B cell (primary cell): Measurements from ENCODE around the gene URGCP.

Experiments
- EZH2 ChIP-seq: IDR thresholded peaks from 2 replicates; pipeline ENCODE4 v1.6.1; 2012; ENCODE audit warnings: borderline replicate concordance, low read depth, mild to moderate bottlenecking, moderate library complexity, low read length; ENCODE audit not compliant: insufficient read depth, poor library complexity, severe bottlenecking
- TF ChIP-seq, protein P1 (sequence below): fragments of 200-600 bp; IDR thresholded peaks from one replicate; pipeline ENCODE4 v1.8.0; 2022; ENCODE audit warnings: antibody characterized with exemption, mild to moderate bottlenecking

- TF ChIP-seq, protein P1, sequence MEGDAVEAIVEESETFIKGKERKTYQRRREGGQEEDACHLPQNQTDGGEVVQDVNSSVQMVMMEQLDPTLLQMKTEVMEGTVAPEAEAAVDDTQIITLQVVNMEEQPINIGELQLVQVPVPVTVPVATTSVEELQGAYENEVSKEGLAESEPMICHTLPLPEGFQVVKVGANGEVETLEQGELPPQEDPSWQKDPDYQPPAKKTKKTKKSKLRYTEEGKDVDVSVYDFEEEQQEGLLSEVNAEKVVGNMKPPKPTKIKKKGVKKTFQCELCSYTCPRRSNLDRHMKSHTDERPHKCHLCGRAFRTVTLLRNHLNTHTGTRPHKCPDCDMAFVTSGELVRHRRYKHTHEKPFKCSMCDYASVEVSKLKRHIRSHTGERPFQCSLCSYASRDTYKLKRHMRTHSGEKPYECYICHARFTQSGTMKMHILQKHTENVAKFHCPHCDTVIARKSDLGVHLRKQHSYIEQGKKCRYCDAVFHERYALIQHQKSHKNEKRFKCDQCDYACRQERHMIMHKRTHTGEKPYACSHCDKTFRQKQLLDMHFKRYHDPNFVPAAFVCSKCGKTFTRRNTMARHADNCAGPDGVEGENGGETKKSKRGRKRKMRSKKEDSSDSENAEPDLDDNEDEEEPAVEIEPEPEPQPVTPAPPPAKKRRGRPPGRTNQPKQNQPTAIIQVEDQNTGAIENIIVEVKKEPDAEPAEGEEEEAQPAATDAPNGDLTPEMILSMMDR = no peak
- TF ChIP-seq EZH2 = no peak
Observed at GRCh38 chr7:43942997-43943396, 36.6 kb upstream of the URGCP start.
